ENCODE measurements around the gene ZC3HAV1L. TPM values are rescaled to one million over a fixed set of nuclear protein-coding genes. Genes with fewer than 3 reads are reported as not detected.
A peak's percentile ranks its signal among the peaks of the same experiment; 100 is the strongest.

The ZC3HAV1L gene
- total and polyA plus RNA-seq, 2 of the 8 experiments (the other 6 are each of a cell fraction or from before 2014, with no cell fraction given): 5.2 to 7.0 TPM

DNA sequence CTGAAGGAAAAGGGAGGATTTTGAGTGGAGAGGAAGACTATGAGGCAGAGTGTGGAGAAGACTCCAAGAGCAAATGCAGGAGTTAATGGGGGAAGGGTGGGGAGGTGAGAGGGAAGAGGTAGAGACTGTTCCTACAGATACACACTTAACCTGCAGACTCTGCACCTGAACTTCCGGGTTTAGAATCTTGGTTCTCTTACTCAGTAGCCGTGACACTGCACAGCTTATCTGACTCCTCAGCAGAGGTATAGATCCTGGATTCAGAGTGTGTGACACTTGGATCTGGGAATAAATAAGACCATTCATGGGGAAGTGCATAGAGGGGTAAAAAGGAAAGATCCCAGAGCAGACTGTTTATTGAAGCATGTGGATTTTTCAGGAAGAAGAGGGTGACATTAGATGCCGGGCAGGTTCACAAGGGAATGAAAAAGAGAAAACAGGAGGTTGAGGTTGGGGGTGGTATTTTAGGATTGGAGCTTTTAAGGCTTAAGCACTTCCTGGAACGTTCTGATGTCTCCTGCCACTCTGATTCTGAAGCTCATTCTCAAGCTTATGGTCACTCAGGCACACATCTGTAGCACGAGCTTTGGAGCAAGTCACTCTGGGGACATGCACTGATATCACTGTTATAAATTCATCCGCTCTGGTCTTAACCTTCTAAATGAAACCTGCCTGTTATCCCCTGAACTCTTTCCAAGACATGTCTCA is 5.7 kb upstream of the ZC3HAV1L start:
- H3K18ac ChIP-seq (ENCODE audit: extremely low read depth, low read length): no peak overlapping the region
- no peak for FAIRE-seq
- no peaks in the 10 kb centered on the region for H3K79me1 ChIP-seq (ENCODE audit: low read depth, low read length)
- no peaks in the 10 kb centered on the region for H3K27me3 ChIP-seq (replicated peaks in 1 of 4; ENCODE audit: control insufficient read depth in 3 of 4, extremely low read depth in 1 of 4, insufficient read depth in 3 of 4, low read length in 3 of 4)
- no peak overlapping the region for H2BK12ac ChIP-seq (ENCODE audit: low read depth, low read length)
- no peak overlapping the region for H2AK5ac ChIP-seq (ENCODE audit: low read depth, low read length)
- H2BK20ac ChIP-seq (ENCODE audit: low read length): no peak overlapping the region
- CTCF ChIA-PET (ENCODE audit: partially characterized antibody): interaction anchor here (0.8 to 1.3 kb wide), 4 partner anchors 10 to 33 kb away, joined by 3 to 8 read pairs (median 4); no protein-coding TSS in a partner anchor
- no peak overlapping the region for H3K56ac ChIP-seq (replicated peaks; ENCODE audit: insufficient read length, low read depth, low read length)
- H3K4ac ChIP-seq (replicated peaks; ENCODE audit: insufficient read length, low read depth, low read length): no peak overlapping the region
- no peak overlapping the region for H3K14ac ChIP-seq (ENCODE audit: insufficient read length)
- TF ChIP-seq NRF1 (IDR thresholded peaks at IDR 0.05; ENCODE audit: low read depth, low read length): no peak
- TF ChIP-seq SP4 (IDR thresholded peaks at IDR 0.05; ENCODE audit: low read length): no peak
- TF ChIP-seq PHF8 (conservative IDR thresholded peaks at IDR 0.05; ENCODE audit: low read depth, low read length): no peak
- TF ChIP-seq CTBP2 (IDR thresholded peaks at IDR 0.05; ENCODE audit: borderline replicate concordance, insufficient read depth, insufficient read length, low read length): no peak
- TF ChIP-seq TAF1 (IDR thresholded peaks at IDR 0.05; ENCODE audit: low read depth, low read length): no peak
- TF ChIP-seq CEBPB (IDR thresholded peaks at IDR 0.05; ENCODE audit: low read depth, low read length): no peak
- TF ChIP-seq ZNF274 (IDR thresholded peaks at IDR 0.05; ENCODE audit: borderline replicate concordance, extremely low read depth, low read length): no peak
- TF ChIP-seq BCL11A (IDR thresholded peaks at IDR 0.05; ENCODE audit: low read depth in 2 of 2, low read length in 2 of 2): no peak
- TF ChIP-seq SIX5 (IDR thresholded peaks at IDR 0.05; ENCODE audit: low read depth, low read length): no peak
- H3K9me3 ChIP-seq (ENCODE audit: insufficient read depth in 2 of 2, low read depth in 1 of 2, low read length in 1 of 2): no peaks in the 10 kb centered on the region
- H4K5ac ChIP-seq (ENCODE audit: insufficient read length, low read depth, low read length): no peak overlapping the region
- 86% methylated on average over 6 of the region's 6 CpGs; no CpG with 5 or more reads in 1 of the 2 experiments for WGBS, 2 experiments (ENCODE audit: extremely low coverage in 1 of 2, insufficient coverage in 1 of 2, insufficient read length in 1 of 2, insufficient replicate concordance in 2 of 2, low coverage in 1 of 2, low lambda C conversion rate in 2 of 2, missing lambda C conversion rate in 1 of 2)
- no peak overlapping the region for H2BK120ac ChIP-seq (replicated peaks; ENCODE audit: low read depth, low read length)
- H4K91ac ChIP-seq (replicated peaks; ENCODE audit: insufficient read length, low read length): no peak overlapping the region
- POLR2A ChIA-PET (ENCODE audit: partially characterized antibody): interaction anchor here (1.0 kb wide), 1 partner anchor 8 kb away, joined by 3 read pairs; no protein-coding TSS in a partner anchor
- H3K79me2 ChIP-seq (ENCODE audit: control insufficient read depth in 1 of 2, insufficient read depth in 2 of 2, low read length in 2 of 2): no peaks in the 10 kb centered on the region
- peaks cover 0 to 3% (median 0%) of the 10 kb centered on the region in 4 experiments; a peak in 1 of 8 replicates for H3K36me3 ChIP-seq (ENCODE audit: control insufficient read depth in 2 of 4, insufficient read depth in 4 of 4, low read length in 3 of 4)
- H3K23ac ChIP-seq (ENCODE audit: insufficient read length): no peak overlapping the region
- H3K23me2 ChIP-seq (ENCODE audit: low read depth, low read length): no peaks in the 10 kb centered on the region
- H3K9ac ChIP-seq (replicated peaks in 1 of 4; ENCODE audit: extremely low read depth in 1 of 4, low read depth in 3 of 4, low read length in 3 of 4): peak overlapping the region in 1 of 4 experiments; percentile 21; a peak in 1 of 7 replicates
- H3K4me3 ChIP-seq (ENCODE audit: extremely low read depth in 1 of 4, insufficient read depth in 2 of 4, low read depth in 3 of 4, low read length in 4 of 4): no peak overlapping the region
- H3K4me2 ChIP-seq (ENCODE audit: insufficient read depth in 1 of 2, low read depth in 2 of 2, low read length in 2 of 2): no peak overlapping the region
- peaks cover 0 to 5% (median 0%) of the 10 kb centered on the region in 4 experiments; a peak in 4 of 7 replicates for H3K4me1 ChIP-seq (replicated peaks in 1 of 4; ENCODE audit: control insufficient read depth in 3 of 4, insufficient read depth in 4 of 4, low read length in 3 of 4)
- DNase-seq (ENCODE audit: low read depth in 1 of 2, low spot score in 2 of 2): no peak
- H2AFZ ChIP-seq (ENCODE audit: low read length): no peak overlapping the region
- no peak overlapping the region for H2BK5ac ChIP-seq (ENCODE audit: low read depth, low read length)
- H4K20me1 ChIP-seq (replicated peaks in 1 of 2; ENCODE audit: control insufficient read depth in 1 of 2, insufficient read depth in 2 of 2, low read length in 2 of 2): no peaks in the 10 kb centered on the region
- no peak overlapping the region for H3K27ac ChIP-seq (ENCODE audit: low read depth, low read length)
- H2BK15ac ChIP-seq (ENCODE audit: low read length): no peak overlapping the region
- H4K8ac ChIP-seq (ENCODE audit: extremely low read depth, insufficient read depth, low read length): no peak overlapping the region
